OCI-LY7 (cell line): ENCODE measurements around the gene SFT2D1. TPM values are rescaled to one million over a fixed set of nuclear protein-coding genes. Genes with fewer than 3 reads are reported as not detected.

ENCODE experiments used
- BruUV-seq: library from RNA; stranded (reverse); fragments of 400-500 nt; replicated peaks from 2 replicates; lab custom pipeline; 2021; lab: Mats Ljungman, UMichigan
- CTCF ChIA-PET: fragments of 300-600 bp; sonication (Branson Sonifier 250); formaldehyde crosslinking; loops from one replicate; lab custom pipeline; 2022; ENCODE audit warnings: antibody characterized with exemption; ENCODE audit not compliant: unreplicated experiment; lab: Charles Lee
- POLR2A ChIA-PET: fragments of 300-600 bp; sonication (Branson Sonifier 250); formaldehyde crosslinking; loops from one replicate; lab custom pipeline; 2022; ENCODE audit warnings: antibody characterized with exemption; lab: Charles Lee
- DNase-seq: peaks from one replicate; pipeline ENCODE4 v3.0.0-alpha.2; 2015; ENCODE audit warnings: low spot score
- H2AFZ ChIP-seq: fragments of 200-600 bp; sonication (generic), shearing (Covaris generic); 2 replicates; pipeline ENCODE4 v1.6.1; 2014; ENCODE audit warnings: mild to moderate bottlenecking, antibody characterized with exemption, low read length, moderate library complexity
- H3K27ac ChIP-seq: fragments of 200-600 bp; sonication (generic); 2 replicates; pipeline ENCODE4 v1.5.1; 2014; ENCODE audit warnings: mixed run types, low read depth, mild to moderate bottlenecking, moderate library complexity, low read length, inconsistent platforms; ENCODE audit not compliant: poor library complexity, severe bottlenecking
- H3K36me3 ChIP-seq: fragments of 200-600 bp; sonication (generic); 2 replicates; pipeline ENCODE4 v1.6.1; 2014; ENCODE audit warnings: mild to moderate bottlenecking, antibody characterized with exemption, low read length, moderate library complexity, mixed read lengths; ENCODE audit not compliant: insufficient read depth
- H3K4me1 ChIP-seq: fragments of 200-600 bp; sonication (generic); 2 replicates; pipeline ENCODE4 v1.5.1; 2014; ENCODE audit warnings: mild to moderate bottlenecking, low read length; ENCODE audit not compliant: insufficient read depth, poor library complexity, severe bottlenecking
- H3K4me2 ChIP-seq: fragments of 200-600 bp; sonication (generic); 2 replicates; pipeline ENCODE4 v1.6.1; 2014; ENCODE audit warnings: mild to moderate bottlenecking, low read length
- H3K4me3 ChIP-seq: fragments of 200-600 bp; sonication (generic); 2 replicates; pipeline ENCODE4 v1.5.1; 2014; ENCODE audit warnings: mild to moderate bottlenecking, low read depth, low read length; ENCODE audit not compliant: poor library complexity, severe bottlenecking
- H3K79me2 ChIP-seq: fragments of 200-600 bp; sonication (generic); 2 replicates; pipeline ENCODE4 v1.6.1; 2016; ENCODE audit warnings: low read depth, mild to moderate bottlenecking, low read length, moderate library complexity, mixed read lengths; ENCODE audit not compliant: insufficient read depth
- H3K9me2 ChIP-seq: fragments of 200-600 bp; sonication (generic); 2 replicates; pipeline ENCODE4 v1.6.1; 2016; ENCODE audit warnings: mild to moderate bottlenecking, low read length, mixed read lengths; ENCODE audit not compliant: insufficient read depth
- H3K9me3 ChIP-seq: fragments of 200-600 bp; sonication (generic); 2 replicates; pipeline ENCODE4 v1.6.1; 2014; ENCODE audit warnings: mild to moderate bottlenecking, mixed run types, low read length, mixed read lengths
- H4K20me1 ChIP-seq: fragments of 200-600 bp; sonication (generic); 2 replicates; pipeline ENCODE4 v1.6.1; 2014; ENCODE audit warnings: mild to moderate bottlenecking, antibody characterized with exemption, low read length, moderate library complexity, mixed read lengths; ENCODE audit not compliant: insufficient read depth
- EZH2phosphoT487 ChIP-seq: fragments of 200-600 bp; sonication (generic); IDR thresholded peaks from 2 replicates; pipeline ENCODE4 v1.6.1; 2018; ENCODE audit warnings: low read depth, borderline replicate concordance, mild to moderate bottlenecking, mixed run types, antibody characterized with exemption, low read length, moderate library complexity, mixed read lengths
- intact Hi-C: fragments of 100-400 bp; cut with micrococcal nuclease; formaldehyde crosslinking; loops from one replicate; pipeline ENCODE4 v1.10.0; 2022; ENCODE audit not compliant: unreplicated experiment
- total RNA-seq, 2 experiments: library from RNA; depleted of rRNA in 1 of 2; stranded (reverse); fragments of >200 nt in 1 of 2; shearing (Covaris generic) in 1 of 2; gene quantifications; 2 replicates each; pipeline ENCODE4 v1.2.3, GENCODE V29; 2014 to 2022
- TF ChIP-seq, protein P1 (sequence below): fragments of 200-600 bp; sonication (generic); conservative IDR thresholded peaks from 2 replicates; pipeline ENCODE4 v1.5.1; 2014; ENCODE audit warnings: mild to moderate bottlenecking, antibody characterized with exemption, low read length, moderate library complexity, mixed read lengths

The SFT2D1 gene
- total RNA-seq, 2 experiments from 2014 or later, result 43.4 to 63.9 TPM

DNA sequence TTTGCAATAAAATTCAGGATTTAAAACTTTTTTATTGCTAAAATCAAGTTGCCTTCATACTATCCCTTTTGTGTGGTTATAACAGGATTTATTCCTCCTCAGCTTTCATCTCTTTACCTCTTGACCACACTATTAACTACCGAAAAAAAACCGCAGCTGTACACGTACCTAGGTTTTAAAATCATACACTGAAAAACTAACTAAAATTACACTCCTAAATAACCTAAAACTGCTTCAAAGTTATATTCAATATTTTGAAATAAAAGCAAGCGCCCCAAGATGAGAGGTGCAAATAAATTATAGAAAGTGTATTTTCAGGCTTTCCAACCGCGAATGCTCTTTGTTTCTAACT, 39.0 kb upstream of the SFT2D1 start:
- Histone ChIP-seq H3K9me2 (no peaks in the 10 kb centered on the region), H3K36me3 (no peaks in the 10 kb centered on the region), H3K4me2 (peak overlapping the region; percentile 100), H2AFZ (peak overlapping the region; percentile 66), H3K9me3 (no peaks in the 10 kb centered on the region), H4K20me1 (0 out of 2 replicates have a peak, but pooled peaks cover 4% of the 10 kb centered on the region), H3K79me2 (peaks cover 16% of the 10 kb centered on the region; the same call in 1 of the 2 replicates), H3K4me1 (peaks cover 12% of the 10 kb centered on the region), H3K27ac (no peak overlapping the region), H3K4me3 (peak overlapping the region; percentile 85)
- intact Hi-C loops, result loop anchor here (1.0 to 5.0 kb wide), 3 partner anchors 106 to 224 kb away; no protein-coding TSS in a partner anchor
- ChIA-PET POLR2A (interaction anchor here (0.6 to 1.9 kb wide), 25 partner anchors 9 to 323 kb away, joined by 3 to 11 read pairs (median 4); partner anchors contain the start of gene SFT2D1), CTCF (interaction anchor here (0.7 to 1.6 kb wide), 6 partner anchors 21 to 105 kb away, joined by 3 to 8 read pairs (median 3); no protein-coding TSS in a partner anchor)
- no peak for DNase-seq
- BruUV-seq, result TSS peak; percentile 53
- TF ChIP-seq EZH2phosphoT487, result no peak
- TF ChIP-seq, protein P1, sequence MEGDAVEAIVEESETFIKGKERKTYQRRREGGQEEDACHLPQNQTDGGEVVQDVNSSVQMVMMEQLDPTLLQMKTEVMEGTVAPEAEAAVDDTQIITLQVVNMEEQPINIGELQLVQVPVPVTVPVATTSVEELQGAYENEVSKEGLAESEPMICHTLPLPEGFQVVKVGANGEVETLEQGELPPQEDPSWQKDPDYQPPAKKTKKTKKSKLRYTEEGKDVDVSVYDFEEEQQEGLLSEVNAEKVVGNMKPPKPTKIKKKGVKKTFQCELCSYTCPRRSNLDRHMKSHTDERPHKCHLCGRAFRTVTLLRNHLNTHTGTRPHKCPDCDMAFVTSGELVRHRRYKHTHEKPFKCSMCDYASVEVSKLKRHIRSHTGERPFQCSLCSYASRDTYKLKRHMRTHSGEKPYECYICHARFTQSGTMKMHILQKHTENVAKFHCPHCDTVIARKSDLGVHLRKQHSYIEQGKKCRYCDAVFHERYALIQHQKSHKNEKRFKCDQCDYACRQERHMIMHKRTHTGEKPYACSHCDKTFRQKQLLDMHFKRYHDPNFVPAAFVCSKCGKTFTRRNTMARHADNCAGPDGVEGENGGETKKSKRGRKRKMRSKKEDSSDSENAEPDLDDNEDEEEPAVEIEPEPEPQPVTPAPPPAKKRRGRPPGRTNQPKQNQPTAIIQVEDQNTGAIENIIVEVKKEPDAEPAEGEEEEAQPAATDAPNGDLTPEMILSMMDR, result no peak

DNA sequence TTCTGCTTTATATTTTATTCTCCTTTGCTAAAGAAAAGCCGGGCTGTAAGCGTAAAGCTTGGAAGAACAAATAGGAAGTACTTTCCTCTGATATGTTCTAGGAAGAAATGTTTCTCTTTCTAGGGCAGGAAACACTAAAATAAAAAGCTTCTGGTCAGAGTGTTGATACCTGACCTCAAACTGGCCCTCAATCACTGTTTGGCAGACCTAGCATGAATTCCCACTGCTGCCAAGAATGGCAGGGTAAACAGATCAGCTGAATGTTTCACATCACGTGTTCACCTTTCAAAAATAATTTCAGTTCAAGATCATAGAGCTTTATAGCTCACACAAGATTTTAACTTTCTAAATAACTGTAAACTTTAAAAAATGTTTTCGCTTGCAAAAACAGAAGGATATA, 37.5 kb upstream of the SFT2D1 start:
- H2AFZ ChIP-seq, result no peak overlapping the region
- H3K36me3 ChIP-seq, result no peaks in the 10 kb centered on the region
- DNase-seq, result no peak
- H3K27ac ChIP-seq, result no peak overlapping the region
- no peak for TF ChIP-seq EZH2phosphoT487
- intact Hi-C loops, result loop anchor here (5.0 kb wide), 2 partner anchors 202 to 222 kb away; no protein-coding TSS in a partner anchor
- CTCF ChIA-PET, result interaction anchor here (1.5 kb wide), 1 partner anchor 66 kb away, joined by 8 read pairs; no protein-coding TSS in a partner anchor
- H3K9me2 ChIP-seq, result no peaks in the 10 kb centered on the region
- H3K4me3 ChIP-seq, result no peak overlapping the region
- no peak overlapping the region for H3K4me2 ChIP-seq
- no peaks in the 10 kb centered on the region for H3K9me3 ChIP-seq
- peaks cover 16% of the 10 kb centered on the region; the same call in 1 of the 2 replicates for H3K79me2 ChIP-seq
- peaks cover 12% of the 10 kb centered on the region for H3K4me1 ChIP-seq
- POLR2A ChIA-PET, result interaction anchor here (1.0 to 1.9 kb wide), 4 partner anchors 24 to 55 kb away, joined by 3 to 6 read pairs (median 4); partner anchors contain the start of gene SFT2D1
- BruUV-seq, result no TSS peak
- 0 out of 2 replicates have a peak, but pooled peaks cover 3% of the 10 kb centered on the region for H4K20me1 ChIP-seq

DNA sequence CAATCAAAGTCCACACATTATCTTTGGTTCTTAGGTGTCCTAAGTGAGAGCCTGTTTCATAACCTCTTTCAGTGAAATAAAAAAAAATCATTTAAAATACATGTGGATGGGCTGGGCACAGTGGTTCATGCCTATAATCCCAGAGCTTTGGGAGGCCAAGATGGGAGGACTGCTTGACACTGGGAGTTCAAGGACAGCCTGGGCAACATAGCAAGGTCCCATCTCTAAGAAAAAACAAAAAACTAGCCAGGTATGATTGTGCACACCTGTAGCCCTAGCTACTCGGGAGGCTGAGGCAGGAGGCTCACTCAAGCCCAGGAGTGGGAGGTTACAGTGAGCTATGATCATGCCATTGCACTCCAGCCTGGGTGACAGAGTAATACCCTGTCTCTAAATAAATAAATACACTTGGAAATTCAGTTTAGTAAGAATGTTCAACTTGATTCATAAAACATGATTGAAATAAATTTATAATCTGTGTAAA, 36.8 kb upstream of the SFT2D1 start:
- Histone ChIP-seq H3K4me2 (no peak overlapping the region), H3K4me3 (no peak overlapping the region), H3K79me2 (peaks cover 10% of the 10 kb centered on the region; the same call in 1 of the 2 replicates), H3K4me1 (peaks cover 8% of the 10 kb centered on the region), H4K20me1 (no peaks in the 10 kb centered on the region), H2AFZ (no peak overlapping the region), H3K36me3 (no peaks in the 10 kb centered on the region), H3K27ac (no peak overlapping the region), H3K9me3 (no peaks in the 10 kb centered on the region), H3K9me2 (no peaks in the 10 kb centered on the region)
- no peak for DNase-seq
- no TSS peak for BruUV-seq
- POLR2A ChIA-PET, result interaction anchor here (0.6 to 1.4 kb wide), 3 partner anchors 10 to 121 kb away, joined by 3 to 6 read pairs (median 3); no protein-coding TSS in a partner anchor
- CTCF ChIA-PET, result no interaction called here
- TF ChIP-seq EZH2phosphoT487, result no peak
- TF ChIP-seq, protein P1, result no peak
- intact Hi-C loops, result no loop called here
